Endothelial cell of umbilical vein (primary cell): ENCODE measurements around the gene MYO9B. TPM values are rescaled to one million over a fixed set of nuclear protein-coding genes. Genes with fewer than 3 reads are reported as not detected.

Experiments used
- BruUV-seq: library from RNA; stranded (reverse); fragments of 400-500 nt; replicated peaks from 2 replicates; lab custom pipeline; 2021; lab: Mats Ljungman, UMichigan
- CTCF ChIA-PET: fragments of 300-600, 350-600 bp; sonication (Branson Sonifier 250); formaldehyde crosslinking; loops from one replicate; lab custom pipeline; 2021; ENCODE audit warnings: antibody characterized with exemption, inconsistent platforms; lab: Charles Lee
- POLR2A ChIA-PET: fragments of 300-600, 350-600 bp; sonication (Branson Sonifier 250); formaldehyde crosslinking; loops from one replicate; lab custom pipeline; 2021; ENCODE audit warnings: antibody characterized with exemption, inconsistent platforms; lab: Charles Lee
- DNase-seq: peaks from one replicate; pipeline ENCODE4 v3.0.0-alpha.2; 2011; ENCODE audit warnings: low read depth, low spot score
- FAIRE-seq: peaks from 2 replicates; lab custom pipeline; 2011; peaks lifted over from hg19 to GRCh38; lab: Jason Lieb, UNC
- H2AFZ ChIP-seq: 2 replicates; pipeline ENCODE4 v1.6.0; 2012; ENCODE audit warnings: low read depth, low read length, control low read depth, inconsistent platforms
- H3K27ac ChIP-seq: 2 replicates; pipeline ENCODE4 v1.5.1; 2011; ENCODE audit warnings: low read depth, mild to moderate bottlenecking, control low read depth, low read length, moderate library complexity; ENCODE audit not compliant: insufficient read depth
- H3K27me3 ChIP-seq, 2 experiments: 2 replicates each; pipeline versions ENCODE4 v1.6.0 to v1.6.1; 2011; ENCODE audit warnings: low read length in 2 of 2, mixed read lengths in 1 of 2; ENCODE audit not compliant: control insufficient read depth in 2 of 2, insufficient read depth in 2 of 2
- H3K36me3 ChIP-seq, 2 experiments: 2 replicates in 1 of 2; 3 replicates in 1 of 2; pipeline ENCODE4 v1.5.1; 2011; ENCODE audit warnings: low read length in 2 of 2, mild to moderate bottlenecking in 1 of 2, moderate library complexity in 1 of 2; ENCODE audit not compliant: control insufficient read depth in 2 of 2, insufficient read depth in 2 of 2; ENCODE audit errors: extremely low read depth in 1 of 2
- H3K4me1 ChIP-seq: 3 replicates; pipeline ENCODE4 v1.5.1; 2011; ENCODE audit warnings: mild to moderate bottlenecking, low read length; ENCODE audit not compliant: control insufficient read depth, insufficient read depth; ENCODE audit errors: extremely low read depth
- H3K4me2 ChIP-seq: 2 replicates; pipeline ENCODE4 v1.6.1; 2011; ENCODE audit warnings: low read length, control low read depth, mixed read lengths; ENCODE audit not compliant: insufficient read depth
- H3K4me3 ChIP-seq, 3 experiments: fragments of 200-600 bp in 1 of 3; sonication (generic), shearing (Covaris generic) in 1 of 3; replicated peaks in 1 of 3; 2 replicates each; pipeline ENCODE4 v1.5.1; 2011 to 2016; ENCODE audit warnings: control low read depth in 3 of 3, low read length in 3 of 3, mild to moderate bottlenecking in 2 of 3, inconsistent platforms in 1 of 3, low read depth in 1 of 3, moderate library complexity in 1 of 3; ENCODE audit not compliant: insufficient read depth in 1 of 3
- H3K79me2 ChIP-seq: 2 replicates; pipeline ENCODE4 v1.6.0; 2012; ENCODE audit warnings: low read length, inconsistent platforms; ENCODE audit not compliant: control insufficient read depth, insufficient read depth
- H3K9ac ChIP-seq: replicated peaks from 2 replicates; pipeline ENCODE3; 2011; ENCODE audit warnings: low read length, control low read depth; ENCODE audit not compliant: insufficient read depth; ENCODE audit errors: extremely low read depth
- H3K9me1 ChIP-seq: replicated peaks from 3 replicates; pipeline ENCODE4 v1.6.0; 2011; ENCODE audit warnings: mild to moderate bottlenecking, low read length; ENCODE audit not compliant: control insufficient read depth, insufficient read depth; ENCODE audit errors: extremely low read depth
- H3K9me3 ChIP-seq: replicated peaks from 2 replicates; pipeline ENCODE4 v1.5.1; 2012; ENCODE audit warnings: low read length, inconsistent platforms; ENCODE audit not compliant: control insufficient read depth, insufficient read depth
- H4K20me1 ChIP-seq: replicated peaks from 2 replicates; pipeline ENCODE3; 2011; ENCODE audit warnings: mild to moderate bottlenecking, low read length; ENCODE audit not compliant: control insufficient read depth, insufficient read depth; ENCODE audit errors: extremely low read depth
- EZH2 ChIP-seq: IDR thresholded peaks from 2 replicates; pipeline ENCODE4 v1.6.1; 2012; ENCODE audit warnings: borderline replicate concordance, low read depth, mild to moderate bottlenecking, moderate library complexity, low read length, inconsistent platforms; ENCODE audit not compliant: severe bottlenecking
- FOS ChIP-seq: IDR thresholded peaks from 2 replicates; pipeline ENCODE4 v1.6.1; 2011; ENCODE audit warnings: mild to moderate bottlenecking, low read length, moderate library complexity, borderline replicate concordance; ENCODE audit not compliant: insufficient read depth
- GATA2 ChIP-seq: IDR thresholded peaks from 2 replicates; pipeline ENCODE4 v1.7.0; 2011; ENCODE audit warnings: low read depth, mild to moderate bottlenecking, moderate library complexity, mixed read lengths, low read length; ENCODE audit not compliant: insufficient read length, insufficient read depth
- JUN ChIP-seq: IDR thresholded peaks from 2 replicates; pipeline ENCODE4 v1.6.1; 2011; ENCODE audit warnings: borderline replicate concordance, low read depth; ENCODE audit not compliant: insufficient read length, insufficient read depth
- POLR2A ChIP-seq: IDR thresholded peaks from 2 replicates; pipeline ENCODE4 v1.6.1; 2012; ENCODE audit warnings: low read depth, mild to moderate bottlenecking, control low read depth, low read length
- dilution Hi-C: fragments of 300-500 bp; cut with MboI; formaldehyde crosslinking; loops from one replicate; pipeline ENCODE4 v1.15.0; 2019; ENCODE audit warnings: low sequenced_read_pairs; ENCODE audit not compliant: extremely low pct_ligation_motif_present
- intact Hi-C: fragments of 100-400 bp; cut with micrococcal nuclease; formaldehyde crosslinking; loops from one replicate; pipeline ENCODE4 v1.10.0; 2022
- polyA plus RNA-seq, 4 experiments: library from polyadenylated mRNA; depleted of rRNA in 3 of 4; stranded (reverse) in 3 of 4; unstranded in 1 of 4; fragments of >200 nt; gene quantifications; 2 replicates each; pipeline versions ENCODE4 v1.2.1 to v1.2.3, GENCODE V29; 2011 to 2012; ENCODE audit warnings: missing spikeins in 1 of 4
- total RNA-seq: library from RNA; stranded (reverse); gene quantifications from 2 replicates; pipeline ENCODE4 v1.2.3, GENCODE V29; 2021
- TF ChIP-seq, protein P1 (sequence below): IDR thresholded peaks from 2 replicates; pipeline ENCODE4 v1.6.1; 2011; ENCODE audit not compliant: insufficient read depth, insufficient read length
- TF ChIP-seq, protein P2 (sequence below), 2 donors: IDR thresholded peaks; 1 replicate in 1 of 2; 2 replicates in 1 of 2; pipeline ENCODE4 v1.5.1; 2011; ENCODE audit warnings: low read length in 2 of 2, mild to moderate bottlenecking in 2 of 2, moderate library complexity in 2 of 2, control low read depth in 1 of 2, inconsistent platforms in 1 of 2, low read depth in 1 of 2; ENCODE audit not compliant: insufficient read depth in 1 of 2; ENCODE audit errors: extremely low read depth in 1 of 2

The MYO9B gene
- total and polyA plus RNA-seq, 2 donors (not counting 3 experiments of a cell fraction or from before 2014, with no cell fraction given): 64.4 to 119 TPM

DNA sequence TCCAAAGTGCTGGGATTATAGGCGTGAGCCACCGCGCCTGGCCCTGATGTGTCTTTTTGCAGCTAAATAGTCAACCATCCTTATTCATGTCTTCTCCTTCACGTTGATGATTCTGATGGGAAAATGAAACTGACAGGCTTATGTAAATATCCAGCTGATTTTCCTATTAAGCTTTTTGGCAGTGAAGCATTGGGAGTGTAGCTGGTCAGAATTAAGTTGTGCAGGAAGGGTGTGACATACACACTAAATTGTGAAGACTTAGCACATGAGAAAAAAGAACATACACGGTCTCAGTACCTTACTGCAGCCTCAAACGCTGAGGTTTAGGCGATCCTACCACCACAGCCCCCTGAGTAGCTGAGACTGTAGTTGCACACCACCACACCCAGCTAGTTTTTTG lies 89.1 kb downstream of the MYO9B start:
- no peaks in the 10 kb centered on the region for H3K9me1 ChIP-seq
- H3K27me3 ChIP-seq: no peaks in the 10 kb centered on the region
- DNase-seq: no peak
- no peak overlapping the region for H3K9ac ChIP-seq
- CTCF ChIA-PET: no interaction called here
- BruUV-seq: no TSS peak
- no peaks in the 10 kb centered on the region for H3K79me2 ChIP-seq
- no peak overlapping the region for H3K4me2 ChIP-seq
- dilution Hi-C loops: no loop called here
- no peak overlapping the region for H2AFZ ChIP-seq
- H4K20me1 ChIP-seq: no peaks in the 10 kb centered on the region
- H3K4me1 ChIP-seq: no peaks in the 10 kb centered on the region
- H3K36me3 ChIP-seq: peaks cover 32 to 38% of the 10 kb centered on the region in 2 experiments
- no peak overlapping the region for H3K27ac ChIP-seq
- intact Hi-C loops: no loop called here
- POLR2A ChIA-PET: interaction anchor here (0.5 kb wide), 1 partner anchor 949 kb away, joined by 3 read pairs; no protein-coding TSS in a partner anchor
- no peak overlapping the region for H3K4me3 ChIP-seq
- FAIRE-seq: no peak
- H3K9me3 ChIP-seq: no peaks in the 10 kb centered on the region
- TF ChIP-seq POLR2A: no peak
- TF ChIP-seq EZH2: no peak
- TF ChIP-seq, protein P1, sequence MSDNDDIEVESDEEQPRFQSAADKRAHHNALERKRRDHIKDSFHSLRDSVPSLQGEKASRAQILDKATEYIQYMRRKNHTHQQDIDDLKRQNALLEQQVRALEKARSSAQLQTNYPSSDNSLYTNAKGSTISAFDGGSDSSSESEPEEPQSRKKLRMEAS: no peak
- no peak for TF ChIP-seq JUN
- TF ChIP-seq, protein P2, sequence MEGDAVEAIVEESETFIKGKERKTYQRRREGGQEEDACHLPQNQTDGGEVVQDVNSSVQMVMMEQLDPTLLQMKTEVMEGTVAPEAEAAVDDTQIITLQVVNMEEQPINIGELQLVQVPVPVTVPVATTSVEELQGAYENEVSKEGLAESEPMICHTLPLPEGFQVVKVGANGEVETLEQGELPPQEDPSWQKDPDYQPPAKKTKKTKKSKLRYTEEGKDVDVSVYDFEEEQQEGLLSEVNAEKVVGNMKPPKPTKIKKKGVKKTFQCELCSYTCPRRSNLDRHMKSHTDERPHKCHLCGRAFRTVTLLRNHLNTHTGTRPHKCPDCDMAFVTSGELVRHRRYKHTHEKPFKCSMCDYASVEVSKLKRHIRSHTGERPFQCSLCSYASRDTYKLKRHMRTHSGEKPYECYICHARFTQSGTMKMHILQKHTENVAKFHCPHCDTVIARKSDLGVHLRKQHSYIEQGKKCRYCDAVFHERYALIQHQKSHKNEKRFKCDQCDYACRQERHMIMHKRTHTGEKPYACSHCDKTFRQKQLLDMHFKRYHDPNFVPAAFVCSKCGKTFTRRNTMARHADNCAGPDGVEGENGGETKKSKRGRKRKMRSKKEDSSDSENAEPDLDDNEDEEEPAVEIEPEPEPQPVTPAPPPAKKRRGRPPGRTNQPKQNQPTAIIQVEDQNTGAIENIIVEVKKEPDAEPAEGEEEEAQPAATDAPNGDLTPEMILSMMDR (IDR thresholded peaks at IDR 0.05; ENCODE audit: extremely low read depth in 1 of 2, insufficient read depth in 1 of 2, low read depth in 1 of 2, low read length in 2 of 2): no peak
- TF ChIP-seq FOS: no peak
- no peak for TF ChIP-seq GATA2
